Neural cell (in vitro differentiated cells): ENCODE results near the gene SRGAP3.

Experiments
- CTCF ChIP-seq: fragments of 450-650 bp; IDR thresholded peaks from 2 replicates; pipeline ENCODE4 v1.5.1; 2014; ENCODE audit warnings: antibody characterized with exemption, mild to moderate bottlenecking, moderate library complexity; ENCODE audit not compliant: poor library complexity, severe bottlenecking
- EP300 ChIP-seq: fragments of 450-650 bp; conservative IDR thresholded peaks from 2 replicates; pipeline ENCODE4 v1.6.1; 2014; ENCODE audit warnings: antibody characterized with exemption, mild to moderate bottlenecking, moderate library complexity; ENCODE audit not compliant: poor library complexity, severe bottlenecking
- EZH2 ChIP-seq: fragments of 200-600, 300-800 bp; shearing (Covaris generic), sonication (generic); IDR thresholded peaks from 2 replicates; pipeline ENCODE4 v1.6.1; 2014; ENCODE audit warnings: antibody characterized with exemption, low read length, borderline replicate concordance, mild to moderate bottlenecking; ENCODE audit not compliant: insufficient read depth, poor library complexity, severe bottlenecking
- POLR2AphosphoS5 ChIP-seq: IDR thresholded peaks from 2 replicates; pipeline ENCODE4 v1.6.1; 2012
- RAD21 ChIP-seq: fragments of 450-650 bp; conservative IDR thresholded peaks from 2 replicates; pipeline ENCODE4 v1.6.1; 2014; ENCODE audit warnings: antibody characterized with exemption, mild to moderate bottlenecking, moderate library complexity
- REST ChIP-seq: IDR thresholded peaks from 2 replicates; pipeline ENCODE4 v1.6.1; 2012; ENCODE audit warnings: borderline replicate concordance
- SMC3 ChIP-seq: fragments of 450-650 bp; conservative IDR thresholded peaks from 2 replicates; pipeline ENCODE4 v1.6.1; 2014; ENCODE audit warnings: antibody characterized with exemption, mild to moderate bottlenecking, moderate library complexity; ENCODE audit not compliant: poor library complexity
- TAF1 ChIP-seq: IDR thresholded peaks from 2 replicates; pipeline ENCODE4 v1.6.1; 2012; ENCODE audit warnings: low read depth

- TF ChIP-seq SMC3 (no peak), EZH2 (no peak), CTCF (no peak), POLR2AphosphoS5 (no peak), RAD21 (no peak), REST (no peak), EP300 (no peak), TAF1 (no peak)
Observed at GRCh38 chr3:9104121-9104520, 145.3 kb downstream of the SRGAP3 start.
